Left lobe of liver (tissue), 2 donors: ENCODE results near the gene S100P. TPM values are rescaled to one million over a fixed set of nuclear protein-coding genes. Genes with fewer than 3 reads are reported as not detected.

Experiments used
- ATAC-seq: fragments of 200-7000 bp; cut with Tn5 transposase; one replicate; pipeline ENCODE4 v1.9.1; 2020; ENCODE audit warnings: mild to moderate bottlenecking, moderate library complexity
- DNase-seq: peaks from one replicate; pipeline ENCODE4 v3.0.0-alpha.2; 2020; ENCODE audit warnings: low spot score
- total RNA-seq: library from RNA; stranded (reverse); gene quantifications from one replicate; pipeline ENCODE4 v1.2.1, GENCODE V29; 2021
- donor health status: DM: no; HTN: no; CAD: no; lungs with moderate emphysema.
- donor health status: DM: no; HTN: yes; CAD: no.

The S100P gene
- total RNA-seq, 1 donor from 2014 or later = 2.3 TPM

DNA sequence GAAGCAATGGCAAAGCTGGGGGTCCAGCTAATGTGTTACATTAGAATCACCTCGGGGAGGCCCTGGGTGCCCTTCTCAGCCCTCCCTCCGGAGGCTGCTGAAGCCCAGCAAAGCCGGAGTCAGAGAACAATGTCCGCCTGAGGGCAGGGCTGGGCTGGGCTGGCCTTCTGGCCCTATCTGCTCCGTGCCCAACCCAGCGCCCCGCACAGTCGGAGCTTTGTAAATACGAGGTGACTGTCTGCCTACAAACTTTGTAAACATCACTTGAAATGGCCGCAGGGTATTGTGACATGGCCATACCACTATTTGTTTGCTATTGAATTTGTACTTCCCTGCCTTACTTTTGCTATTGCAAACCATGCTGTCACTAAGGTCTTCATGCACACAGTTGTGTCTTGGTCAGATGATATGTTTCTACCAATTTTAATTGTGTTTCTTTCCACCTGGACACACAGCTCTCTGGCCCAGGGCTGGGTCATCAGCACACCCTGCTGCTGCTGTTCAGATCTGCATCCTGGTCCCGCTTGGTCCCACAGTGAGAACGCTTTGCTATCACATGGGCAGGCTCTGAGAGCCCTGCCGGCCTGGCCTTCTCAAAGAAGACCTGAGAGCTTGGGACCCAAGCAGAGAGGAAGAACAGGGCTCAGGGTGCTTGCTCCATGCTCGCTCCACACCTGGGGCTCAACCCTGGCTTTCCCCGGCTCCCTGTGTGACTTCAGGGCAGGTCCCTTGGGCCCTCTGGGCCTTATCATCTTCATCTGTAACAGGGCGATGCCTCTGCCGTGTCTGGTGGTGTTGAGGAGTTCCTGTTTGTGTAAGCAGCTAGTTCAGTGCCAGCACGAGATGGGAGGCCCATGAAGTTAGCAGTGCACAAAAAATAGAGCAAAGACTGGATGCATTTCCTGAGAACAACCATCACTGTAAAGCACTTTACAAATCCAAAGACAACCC is 2.3 kb downstream of the S100P start:
- ATAC-seq (peak; percentile 92), DNase-seq (peak; percentile 84)

DNA sequence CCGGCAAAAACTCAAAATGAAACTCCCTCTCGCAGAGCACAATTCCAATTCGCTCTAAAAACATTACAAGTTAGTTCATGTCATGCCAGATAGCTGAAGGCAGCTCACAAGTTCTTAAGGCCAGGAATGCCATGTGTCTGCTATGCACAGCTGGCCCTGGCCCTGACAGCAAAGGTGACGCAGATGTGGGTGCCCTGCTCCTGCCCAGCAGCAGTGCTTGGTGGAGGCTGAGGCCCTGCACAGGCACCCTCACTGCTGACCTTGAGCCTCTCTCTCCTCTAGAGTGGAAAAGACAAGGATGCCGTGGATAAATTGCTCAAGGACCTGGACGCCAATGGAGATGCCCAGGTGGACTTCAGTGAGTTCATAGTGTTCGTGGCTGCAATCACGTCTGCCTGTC is 2.9 kb downstream of the S100P start:
- ATAC-seq (peak; percentile 12), DNase-seq (no peak)

DNA sequence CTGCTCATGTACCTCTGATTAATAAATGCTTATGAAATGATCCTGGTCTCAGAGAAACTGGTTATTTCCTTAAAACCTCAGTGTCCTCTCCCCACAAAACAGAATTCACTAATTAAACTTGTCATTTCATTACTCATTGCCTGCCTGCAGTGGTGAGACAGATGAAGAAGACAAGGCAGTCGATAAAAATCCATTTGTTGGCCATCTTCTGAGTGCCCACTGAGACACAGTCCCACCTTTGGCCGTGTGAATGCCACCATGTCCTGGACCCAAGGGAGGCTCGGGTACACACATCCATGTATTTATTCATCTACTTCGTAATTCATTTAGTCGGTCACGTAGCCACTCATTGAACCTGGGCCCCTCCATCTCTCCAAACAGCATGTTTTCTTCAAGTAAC is 3.5 kb downstream of the S100P start:
- no peak for ATAC-seq
- DNase-seq = no peak

DNA sequence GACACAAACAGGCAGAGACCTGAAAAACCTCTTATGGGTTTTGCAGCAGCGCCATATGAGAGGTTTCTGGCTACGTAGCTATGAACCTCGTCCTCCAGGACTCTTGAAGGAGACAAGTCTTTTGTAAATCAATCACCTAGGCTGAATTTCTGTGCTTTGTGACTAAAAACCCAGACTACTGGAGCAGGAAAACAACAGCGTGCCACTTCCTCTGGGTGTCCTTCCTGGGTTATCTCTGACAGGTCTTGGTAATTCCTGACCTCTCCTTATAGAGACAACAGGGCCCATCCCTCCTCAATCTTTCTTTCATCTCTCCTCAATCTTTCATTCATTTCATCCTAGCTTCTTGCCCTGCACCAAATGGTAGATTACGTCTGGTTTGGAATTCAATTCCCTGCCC is 5.7 kb downstream of the S100P start:
- DNase-seq = no peak
- ATAC-seq = no peak

DNA sequence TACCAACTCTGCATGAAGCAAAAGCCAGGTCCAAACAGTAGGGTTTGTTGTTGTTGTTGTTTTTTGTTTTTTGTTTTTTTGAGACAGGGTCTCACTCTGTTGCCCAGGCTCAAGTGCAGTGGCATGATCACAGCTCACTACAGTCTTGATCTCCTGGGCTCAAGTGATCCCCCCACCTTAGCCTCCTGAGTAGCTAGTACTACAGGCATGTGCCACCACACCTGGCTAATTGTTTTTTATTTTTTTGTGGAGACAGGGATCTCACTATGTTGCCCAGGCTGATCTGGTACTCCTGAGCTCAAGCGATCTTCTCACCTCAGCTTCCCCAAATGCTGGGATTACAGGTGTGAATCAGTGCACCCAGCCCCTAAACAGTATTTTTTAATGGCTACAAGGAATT is 6.2 kb downstream of the S100P start:
- no peak for ATAC-seq

DNA sequence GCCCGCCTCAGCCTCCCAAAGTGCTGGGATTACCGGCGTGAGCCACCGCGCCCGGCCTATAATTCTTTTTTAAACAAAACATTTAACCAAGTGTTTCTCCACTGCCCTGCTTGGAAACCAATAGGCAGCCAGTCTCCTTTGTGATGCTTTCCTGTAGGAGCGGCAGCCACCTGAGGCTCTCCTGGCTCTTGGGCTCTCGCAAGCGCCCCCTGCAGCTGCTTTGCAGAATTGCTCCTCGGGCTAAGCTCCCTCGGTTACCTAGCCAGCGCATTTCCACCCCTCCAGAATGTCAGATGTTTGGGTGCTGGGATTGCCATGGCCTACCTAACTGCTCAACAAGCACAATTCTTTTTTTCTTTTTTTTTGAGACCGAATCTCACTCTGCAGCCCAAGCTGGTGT is 7.7 kb downstream of the S100P start:
- DNase-seq (no peak), ATAC-seq (no peak)

More for the DNA sequence above, 6.2 kb downstream of the S100P start:
- DNase-seq = no peak

DNA sequence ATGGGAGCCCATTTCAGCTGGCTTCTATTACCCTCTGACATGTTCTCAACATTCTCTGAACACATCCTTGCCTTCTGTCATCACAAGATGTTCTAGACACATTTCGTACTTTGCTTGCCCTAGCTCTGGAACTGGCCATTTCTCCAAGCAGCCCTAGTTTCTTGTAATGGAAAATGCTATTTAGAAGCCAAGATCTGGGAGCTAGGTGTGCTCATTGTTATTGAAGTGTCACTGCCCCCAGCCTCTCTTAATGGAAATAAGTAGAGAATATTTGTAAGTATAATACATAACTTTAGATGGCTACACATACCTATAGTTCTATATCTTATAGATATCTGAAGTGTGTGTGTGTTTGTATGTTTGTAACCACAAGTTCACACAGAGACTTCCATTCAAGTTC is 9.1 kb downstream of the S100P start:
- ATAC-seq = no peak
- DNase-seq = no peak

DNA sequence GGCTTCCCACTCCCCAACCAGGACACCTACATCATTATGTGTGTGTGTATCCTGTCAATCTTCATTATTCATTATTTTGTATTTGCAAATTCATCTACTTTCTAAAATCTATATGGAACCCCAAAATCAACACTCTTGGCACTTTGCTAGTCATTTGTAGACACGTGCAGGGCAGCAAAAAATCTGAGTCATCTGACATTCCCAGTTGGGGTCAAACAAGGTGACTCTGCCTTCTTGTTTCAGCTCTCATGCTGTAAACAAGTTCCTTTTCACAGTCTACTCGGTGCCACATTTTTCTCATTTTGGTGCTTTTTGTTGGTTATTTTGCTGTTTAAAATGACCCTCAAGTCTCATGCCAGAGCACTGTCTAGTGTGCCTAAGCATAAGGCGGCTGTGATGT is 10.1 kb downstream of the S100P start:
- no peak for DNase-seq

DNA sequence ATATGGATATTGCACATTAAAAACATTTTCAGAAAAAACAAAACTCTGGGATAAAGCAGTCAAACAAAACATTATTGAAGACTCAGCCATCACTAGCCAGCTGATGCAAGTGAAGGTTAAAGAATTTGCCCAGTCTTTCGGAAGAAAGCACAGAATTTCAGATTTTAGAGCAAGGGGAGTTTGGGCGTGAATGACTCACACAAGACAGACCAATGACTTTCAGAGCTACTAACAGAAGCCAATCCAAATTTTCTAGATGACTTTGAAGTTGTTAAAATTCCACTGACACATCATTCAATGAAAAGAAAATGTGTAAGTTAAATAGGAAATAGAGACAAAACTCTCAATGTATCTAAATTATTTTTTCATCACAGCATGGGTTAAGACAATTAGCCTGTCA is 12.0 kb downstream of the S100P start:
- no peak for DNase-seq
- ATAC-seq = no peak

More for the DNA sequence above, 10.1 kb downstream of the S100P start:
- ATAC-seq = no peak

DNA sequence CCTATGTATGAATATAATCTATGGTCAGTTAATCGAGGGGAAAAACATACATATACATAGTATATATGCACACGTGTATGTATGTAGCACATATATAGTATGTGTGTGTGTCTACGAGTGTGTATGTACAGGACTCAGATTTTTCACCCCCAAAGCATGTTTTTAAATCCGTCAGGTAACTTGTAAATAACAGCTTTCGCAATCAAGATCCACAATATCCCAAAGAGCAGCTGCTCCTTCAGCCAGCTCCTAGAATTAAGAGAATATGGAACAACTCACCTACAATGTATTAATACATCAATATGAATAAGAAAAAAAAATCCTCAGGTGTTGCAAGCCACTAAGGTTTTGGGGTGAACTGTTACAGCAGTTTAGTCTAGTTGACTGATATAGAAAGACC is 12.5 kb downstream of the S100P start:
- no peak for ATAC-seq
- DNase-seq = no peak

DNA sequence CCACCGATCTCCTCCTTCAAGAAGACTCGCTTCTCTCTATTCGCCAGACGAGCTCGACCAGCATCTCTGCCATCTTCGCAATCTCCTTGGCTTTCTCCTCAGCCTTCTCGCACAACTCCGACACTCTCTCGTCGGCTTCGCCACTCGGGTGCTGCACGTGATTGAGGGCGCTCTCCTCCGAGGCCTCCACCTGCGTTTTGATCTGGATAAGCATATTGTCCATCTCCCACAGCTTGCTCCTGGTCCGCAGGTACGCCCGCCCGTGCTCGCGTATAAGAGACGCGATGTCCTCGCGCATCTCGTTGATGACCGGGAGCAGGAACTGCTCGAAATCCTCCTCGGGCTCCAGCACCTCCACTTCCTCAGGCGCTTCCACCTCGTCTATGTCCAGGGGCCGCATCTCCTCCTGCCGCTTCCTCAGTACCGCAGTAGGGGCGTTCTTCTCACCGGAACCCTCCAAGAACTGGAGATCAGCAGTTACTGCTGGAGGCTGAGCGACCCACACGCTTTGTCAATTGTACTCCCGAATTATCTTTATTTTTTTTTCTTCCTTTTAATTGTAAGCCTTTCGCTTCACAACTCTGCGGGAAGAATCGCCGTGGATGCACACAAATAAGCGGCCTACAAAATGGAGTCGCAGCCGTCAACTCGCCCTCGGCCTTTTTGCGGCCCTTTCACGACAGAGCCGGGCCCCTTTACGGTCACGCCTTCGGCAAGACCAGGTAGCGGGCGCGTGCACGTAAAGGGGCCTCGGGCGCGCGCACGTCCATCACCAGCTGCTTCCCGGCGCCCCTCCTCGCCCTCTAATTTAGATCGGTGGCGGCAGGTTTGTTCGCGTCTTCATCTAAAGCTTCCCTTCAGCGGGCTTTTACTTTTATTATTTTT is 15.8 kb downstream of the S100P start, which contains the start of gene MRFAP1L1:
Gene MRFAP1L1, minus strand, starts transcription at position 636 of the 885 bp plus-strand sequence. Its CDS starts 236 bp downstream, at position 400.
- ATAC-seq (peak; percentile 98), DNase-seq (peak; percentile 96)

DNA sequence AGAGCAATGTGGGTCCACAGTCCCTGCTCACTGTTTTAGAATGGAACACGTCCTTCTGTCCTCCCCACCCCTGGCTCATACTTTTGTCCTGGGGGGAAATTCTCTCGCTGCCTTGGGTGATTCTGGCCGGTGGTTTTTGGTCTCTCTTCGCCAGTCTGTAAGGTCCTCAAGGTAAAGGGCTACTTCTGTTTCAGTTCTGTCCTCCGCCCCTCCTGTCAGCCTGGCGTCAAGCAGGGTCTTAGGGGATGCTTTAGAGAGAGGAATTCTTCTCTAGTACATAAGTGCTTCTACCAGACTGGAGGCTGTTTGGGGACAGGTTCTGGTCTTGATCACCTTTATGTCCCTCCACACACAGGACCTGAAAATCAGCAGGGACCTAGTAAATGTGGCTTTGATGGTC is 16.6 kb downstream of the S100P start:
- ATAC-seq = no peak
- no peak for DNase-seq

DNA sequence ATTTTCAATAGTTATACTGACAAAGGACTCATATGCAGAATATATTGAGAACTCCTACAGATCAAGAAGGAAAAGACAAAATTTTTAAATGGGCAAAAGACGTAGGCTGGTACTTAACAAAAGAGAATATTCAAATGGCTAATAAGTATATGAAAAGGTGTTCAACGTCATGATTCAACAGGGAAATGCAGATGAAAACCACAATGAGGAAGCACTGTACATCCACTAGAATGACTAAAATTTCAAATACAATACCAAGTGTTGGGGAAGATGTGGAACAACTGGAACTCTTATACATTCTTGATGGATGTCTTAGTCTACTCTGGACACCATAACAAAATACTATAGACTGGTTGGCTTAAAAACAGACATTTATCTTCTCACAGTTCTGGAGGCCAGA is 17.3 kb downstream of the S100P start:
- DNase-seq (no peak), ATAC-seq (no peak)

DNA sequence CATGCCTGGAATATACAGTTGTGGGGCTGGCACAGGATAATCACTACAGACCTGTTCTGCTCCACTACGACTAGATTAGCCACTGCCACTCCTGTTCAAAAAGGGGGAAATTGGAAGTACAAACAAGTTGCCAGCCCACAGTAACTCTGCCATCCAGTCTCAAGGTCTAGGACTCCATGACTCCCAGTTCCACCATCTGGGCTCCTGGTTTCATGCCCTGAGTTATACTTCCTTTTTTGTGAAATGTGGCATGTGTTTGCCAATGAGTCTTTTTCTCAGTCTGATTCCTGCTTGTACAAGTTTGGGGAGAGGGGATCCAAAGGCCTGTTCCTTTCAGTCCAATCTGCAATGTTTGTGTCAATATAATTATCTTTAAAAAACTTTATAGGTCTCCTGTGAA is 21.3 kb downstream of the S100P start:
- no peak for ATAC-seq
- no peak for DNase-seq

DNA sequence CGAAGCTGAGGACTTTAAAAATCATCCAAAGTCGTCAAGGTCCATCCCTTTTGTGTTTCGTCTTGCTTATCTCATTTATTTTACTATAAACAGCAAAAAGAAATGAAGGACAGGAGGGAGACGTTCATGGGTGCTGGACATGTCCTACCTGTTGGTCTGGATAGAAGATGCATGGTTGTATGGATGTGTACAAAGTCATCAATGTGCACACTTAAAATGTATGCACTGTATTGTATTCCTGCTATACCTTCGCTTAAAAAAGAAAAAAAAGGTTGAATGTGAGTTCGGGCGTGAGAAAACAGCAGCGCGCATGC is 22.0 kb downstream of the S100P start:
- ATAC-seq = no peak

DNA sequence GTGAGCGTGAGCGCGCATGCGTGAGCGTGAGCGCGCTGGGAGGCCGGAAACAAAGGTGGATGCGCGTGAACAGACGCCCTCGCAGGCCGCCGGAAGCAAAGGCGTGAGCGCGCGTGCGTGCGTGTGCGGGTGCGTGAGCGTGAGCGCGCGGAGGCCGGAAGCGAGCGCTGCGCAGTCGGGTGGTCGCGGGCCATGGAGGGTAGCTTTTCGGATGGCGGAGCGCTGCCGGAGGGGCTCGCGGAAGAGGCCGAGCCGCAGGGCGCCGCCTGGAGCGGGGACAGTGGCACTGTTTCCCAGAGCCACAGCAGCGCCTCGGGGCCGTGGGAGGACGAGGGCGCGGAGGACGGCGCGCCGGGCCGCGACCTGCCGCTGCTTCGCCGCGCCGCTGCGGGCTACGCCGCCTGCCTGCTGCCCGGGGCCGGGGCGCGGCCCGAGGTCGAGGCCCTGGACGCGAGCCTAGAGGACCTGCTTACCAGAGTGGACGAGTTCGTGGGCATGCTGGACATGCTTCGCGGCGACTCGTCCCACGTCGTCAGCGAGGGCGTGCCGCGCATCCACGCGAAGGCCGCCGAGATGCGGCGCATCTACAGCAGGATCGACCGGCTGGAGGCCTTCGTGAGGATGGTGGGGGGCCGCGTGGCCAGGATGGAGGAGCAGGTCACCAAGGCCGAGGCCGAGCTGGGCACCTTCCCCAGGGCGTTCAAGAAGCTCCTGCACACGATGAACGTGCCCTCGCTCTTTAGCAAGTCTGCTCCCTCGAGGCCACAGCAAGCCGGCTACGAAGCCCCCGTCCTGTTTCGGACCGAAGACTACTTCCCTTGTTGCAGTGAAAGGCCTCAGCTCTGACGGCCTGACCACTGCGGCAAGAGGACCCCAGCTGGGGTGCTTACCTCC is 22.6 kb downstream of the S100P start, which contains the start of gene BLOC1S4:
Gene BLOC1S4, plus strand, starts transcription at position 157 of the 894 bp plus-strand sequence. Its CDS starts 36 bp downstream, at position 193.
- ATAC-seq = peak; percentile 93

More for the DNA sequence above, 22.0 kb downstream of the S100P start:
- DNase-seq = no peak

DNA sequence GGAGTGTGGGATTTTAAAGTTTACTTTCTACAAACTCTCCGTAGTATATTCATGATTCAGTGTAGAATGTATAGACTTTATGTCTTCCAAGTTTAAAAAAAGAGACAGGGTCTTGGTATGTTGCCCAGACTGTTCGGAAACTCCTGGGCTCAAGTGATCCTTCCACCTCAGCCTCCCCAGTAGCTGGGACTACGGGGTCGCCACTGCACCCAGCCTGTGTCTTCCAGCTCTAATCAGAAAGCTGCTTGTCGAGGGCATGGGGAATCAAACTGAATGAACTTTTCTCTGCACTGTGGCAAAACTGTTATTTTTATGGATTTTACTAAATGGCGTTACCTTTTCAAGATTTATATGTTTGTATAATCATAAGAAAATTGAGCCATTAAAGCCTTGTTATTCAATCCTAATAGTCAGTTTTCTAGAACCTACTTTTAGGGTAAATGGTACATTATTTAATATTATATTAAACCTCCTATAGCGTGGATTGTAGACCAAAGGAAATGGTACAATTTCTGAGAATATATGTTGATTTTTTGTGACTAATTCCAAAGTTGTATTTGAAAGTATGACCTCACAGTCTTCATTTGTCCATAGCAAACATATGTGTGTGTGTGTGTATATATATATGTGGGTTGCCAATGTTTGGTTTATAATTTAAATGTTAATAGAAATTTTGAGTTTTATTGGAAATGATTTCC is 23.4 kb downstream of the S100P start:
- ATAC-seq (no peak), DNase-seq (no peak)

More for the DNA sequence above, 22.6 kb downstream of the S100P start, which contains the start of gene BLOC1S4:
- DNase-seq = peak; percentile 91

DNA sequence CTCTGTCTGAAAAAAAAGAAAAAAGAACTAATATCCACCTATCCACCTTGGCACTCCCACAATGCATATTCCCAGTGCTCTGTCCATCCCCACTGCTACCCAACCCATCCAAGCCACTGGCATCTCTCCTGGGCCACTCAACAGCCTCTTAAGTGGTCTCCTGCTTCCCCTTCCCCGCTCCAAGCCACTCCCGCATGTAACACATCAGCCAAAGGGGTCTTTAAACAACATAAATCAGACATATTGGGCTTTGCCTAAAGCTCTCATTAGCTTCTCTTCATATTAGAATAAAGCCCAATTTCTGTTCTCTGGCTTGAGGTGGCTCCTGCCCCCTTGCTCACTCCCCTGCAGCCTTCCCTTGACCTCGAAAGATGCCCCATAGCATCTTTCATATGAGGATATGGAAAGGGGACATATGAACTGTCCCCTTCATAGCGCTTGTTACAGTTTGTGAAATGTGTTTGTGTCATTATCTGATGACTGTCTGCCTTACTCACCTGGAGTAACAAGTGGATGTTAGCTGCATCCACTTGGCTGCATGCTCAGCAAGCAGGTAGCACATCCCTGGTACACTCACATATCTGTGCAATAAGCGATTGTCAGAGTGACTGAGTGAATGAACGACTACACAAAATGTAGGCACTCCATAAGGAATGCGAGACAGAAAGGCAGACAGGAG is 25.4 kb downstream of the S100P start:
- DNase-seq (no peak), ATAC-seq (no peak)

DNA sequence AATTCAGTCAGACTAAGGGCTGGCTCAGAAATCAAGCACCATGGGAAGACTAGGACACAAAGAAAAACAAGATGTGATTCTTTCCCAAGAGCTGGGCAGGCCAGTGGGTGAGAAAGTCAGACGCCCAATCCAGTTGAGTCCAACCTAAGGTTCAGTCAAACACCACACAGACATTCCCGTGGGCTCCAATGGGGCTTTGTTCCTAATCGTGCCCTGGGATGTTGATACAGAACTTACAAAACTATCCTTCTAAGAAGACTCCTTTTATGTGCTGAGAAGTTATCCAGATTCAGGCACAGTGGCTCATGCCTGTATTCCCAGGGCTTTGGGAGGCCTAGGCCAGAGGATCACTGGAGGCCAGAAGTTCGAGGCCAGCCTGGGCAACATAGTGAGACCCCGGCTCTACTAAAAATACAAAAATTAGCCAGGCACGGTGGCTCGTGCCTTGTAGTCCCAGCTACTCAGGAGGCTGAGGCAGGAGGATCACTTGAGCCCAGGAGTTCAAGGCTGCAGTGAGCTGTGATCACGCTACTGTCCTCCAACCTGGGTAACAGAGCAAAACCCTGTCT is 26.0 kb downstream of the S100P start:
- no peak for ATAC-seq
- DNase-seq = no peak
